Measurements from ENCODE around the gene RGL2. TPM values are rescaled to one million over a fixed set of nuclear protein-coding genes. Genes with fewer than 3 reads are reported as not detected.
A peak's percentile ranks its signal among the peaks of the same experiment; 100 is the strongest.

RGL2 gene
- total and polyA plus RNA-seq, 2 of the 13 experiments (the other 11 are each of a cell fraction or from before 2014, with no cell fraction given) = 22.9 to 47.4 TPM

- TF ChIP-seq ZBTB38 (CRISPR knock-in tag; IDR thresholded peaks at IDR 0.05) (peak; percentile 92), ZNF503 (CRISPR knock-in tag; IDR thresholded peaks at IDR 0.05) (0 out of 2 replicates have a peak, but pooled peaks have one; percentile 24), SAP130 (CRISPR knock-in tag; IDR thresholded peaks at IDR 0.05; ENCODE audit: low read depth) (peak; percentile 99), AKAP8 (CRISPR knock-in tag; IDR thresholded peaks at IDR 0.05) (0 out of 2 replicates have a peak, but pooled peaks have one; percentile 25), HMG20A (CRISPR knock-in tag; IDR thresholded peaks at IDR 0.05; ENCODE audit: borderline replicate concordance) (no peak), MEF2D (CRISPR knock-in tag; IDR thresholded peaks at IDR 0.05) (peak; percentile 76), ZBTB4 (CRISPR knock-in tag; IDR thresholded peaks at IDR 0.05; ENCODE audit: borderline replicate concordance) (peak; percentile 36; the same call in 1 of the 2 replicates), SMARCC2 (IDR thresholded peaks at IDR 0.05) (no peak), ZNF142 (CRISPR knock-in tag; IDR thresholded peaks at IDR 0.05) (peak; percentile 47), PAF1 (CRISPR knock-in tag; IDR thresholded peaks at IDR 0.05) (no peak), ZNF800 (CRISPR knock-in tag; IDR thresholded peaks at IDR 0.05) (peak; percentile 93), ZNF253 (CRISPR knock-in tag; IDR thresholded peaks at IDR 0.05; ENCODE audit: borderline replicate concordance) (peak; percentile 90; the same call in 1 of the 2 replicates), SMARCE1 (IDR thresholded peaks at IDR 0.05; ENCODE audit: borderline replicate concordance) (no peak), MTA1 (CRISPR knock-in tag; IDR thresholded peaks at IDR 0.05; ENCODE audit: borderline replicate concordance) (peak; percentile 48; the same call in 1 of the 2 replicates), PLRG1 (conservative IDR thresholded peaks at IDR 0.05) (no peak)
Measured at GRCh38 chr6:33271468-33272274, 27.1 kb downstream of the RGL2 start, which contains the start of the genes RPS18 and VPS52 (continued).

Measured in HepG2 (cell line).